ENCODE measurements around the gene ZNF831.

Gene ZNF831

GRCh38 chr20:59250293-59250692, 86.7 kb downstream of the ZNF831 start:
- no peak for DNase-seq (ENCODE audit: low read depth in 2 of 2)
- no peak overlapping the region for H3K4me3 ChIP-seq (replicated peaks in 1 of 2; ENCODE audit: low read depth in 2 of 2, low read length in 2 of 2)
- TF ChIP-seq CTCF (IDR thresholded peaks at IDR 0.05; ENCODE audit: low read depth, low read length): no peak

- TF ChIP-seq CTCF (IDR thresholded peaks at IDR 0.05; ENCODE audit: low read depth, low read length): no peak
- no peak for DNase-seq (ENCODE audit: low read depth in 2 of 2)
- H3K4me3 ChIP-seq (replicated peaks in 1 of 2; ENCODE audit: low read depth in 2 of 2, low read length in 2 of 2): no peak overlapping the region
Measured at GRCh38 chr20:59253325-59253724, 89.7 kb downstream of the ZNF831 start.

- TF ChIP-seq CTCF (IDR thresholded peaks at IDR 0.05; ENCODE audit: low read depth, low read length): no peak
- DNase-seq (ENCODE audit: low read depth in 2 of 2): no peak
- H3K4me3 ChIP-seq (replicated peaks in 1 of 2; ENCODE audit: low read depth in 2 of 2, low read length in 2 of 2): no peak overlapping the region
Measured at GRCh38 chr20:59253779-59254319, 90.2 kb downstream of the ZNF831 start.

- no peak overlapping the region for H3K4me3 ChIP-seq (replicated peaks in 1 of 2; ENCODE audit: low read depth in 2 of 2, low read length in 2 of 2)
- no peak for TF ChIP-seq CTCF (IDR thresholded peaks at IDR 0.05; ENCODE audit: low read depth, low read length)
- DNase-seq (ENCODE audit: low read depth in 2 of 2): no peak
Measured at GRCh38 chr20:59255256-59255655, 91.6 kb downstream of the ZNF831 start.

GRCh38 chr20:59258221-59258621, 94.6 kb downstream of the ZNF831 start:
- TF ChIP-seq CTCF (IDR thresholded peaks at IDR 0.05; ENCODE audit: low read depth, low read length): no peak
- DNase-seq (ENCODE audit: low read depth in 2 of 2): no peak
- H3K4me3 ChIP-seq (replicated peaks in 1 of 2; ENCODE audit: low read depth in 2 of 2, low read length in 2 of 2): no peak overlapping the region

GRCh38 chr20:59259946-59260345, 96.3 kb downstream of the ZNF831 start:
- no peak for TF ChIP-seq CTCF (IDR thresholded peaks at IDR 0.05; ENCODE audit: low read depth, low read length)
- DNase-seq (ENCODE audit: low read depth in 2 of 2): no peak
- no peak overlapping the region for H3K4me3 ChIP-seq (replicated peaks in 1 of 2; ENCODE audit: low read depth in 2 of 2, low read length in 2 of 2)

GRCh38 chr20:59265298-59265697, 101.7 kb downstream of the ZNF831 start:
- no peak for DNase-seq (ENCODE audit: low read depth in 2 of 2)
- no peak for TF ChIP-seq CTCF (IDR thresholded peaks at IDR 0.05; ENCODE audit: low read depth, low read length)
- no peak overlapping the region for H3K4me3 ChIP-seq (replicated peaks in 1 of 2; ENCODE audit: low read depth in 2 of 2, low read length in 2 of 2)

All from cardiac fibroblast (primary cell).